Measurements from ENCODE around the gene OR6Y1.
A peak's percentile ranks its signal among the peaks of the same experiment; 100 is the strongest.

The OR6Y1 gene

GRCh38 chr1:158554352-158554751 is at the start of gene OR6Y1:
Gene OR6Y1, minus strand, starts transcription at chr1:158554405. Its CDS starts 6,300 bp downstream, at chr1:158548105.
- no peak for DNase-seq

- no peak for DNase-seq
Measured at GRCh38 chr1:158600735-158601134, 46.5 kb upstream of the OR6Y1 start.

- DNase-seq: no peak
Measured at GRCh38 chr1:158586942-158587341, 32.7 kb upstream of the OR6Y1 start.

- DNase-seq: no peak
Measured at GRCh38 chr1:158583962-158584361, 29.8 kb upstream of the OR6Y1 start.

- no peak for DNase-seq
Measured at GRCh38 chr1:158579733-158580132, 25.5 kb upstream of the OR6Y1 start, which contains the start of gene OR10X1. Gene OR10X1, minus strand, starts transcription at chr1:158579899. Its CDS starts 0 bp downstream, at chr1:158579899.

- DNase-seq: no peak
Measured at GRCh38 chr1:158577561-158577960, 23.4 kb upstream of the OR6Y1 start.

GRCh38 chr1:158572226-158572625 is 18.0 kb upstream of the OR6Y1 start:
- no peak for DNase-seq

- DNase-seq: no peak
Measured at GRCh38 chr1:158570480-158570879, 16.3 kb upstream of the OR6Y1 start, which contains the start of gene OR6P1. Gene OR6P1, minus strand, starts transcription at chr1:158570580. Its CDS starts 6,976 bp downstream, at chr1:158563604.

- no peak for DNase-seq
Measured at GRCh38 chr1:158564608-158565007, 10.4 kb upstream of the OR6Y1 start.

- no peak for DNase-seq
Measured at GRCh38 chr1:158563853-158564252, 9.6 kb upstream of the OR6Y1 start.

GRCh38 chr1:158559696-158560095 is 5.5 kb upstream of the OR6Y1 start:
- no peak for DNase-seq

- no peak for DNase-seq
Measured at GRCh38 chr1:158552296-158552695, 1.9 kb downstream of the OR6Y1 start.

- no peak for DNase-seq
Measured at GRCh38 chr1:158547533-158547932, 6.7 kb downstream of the OR6Y1 start.

GRCh38 chr1:158537609-158538008 is 16.6 kb downstream of the OR6Y1 start:
- no peak for DNase-seq

GRCh38 chr1:158534496-158534895 is 19.7 kb downstream of the OR6Y1 start:
- no peak for DNase-seq

GRCh38 chr1:158527190-158527815 is 26.9 kb downstream of the OR6Y1 start:
- DNase-seq: peak; percentile 8

- no peak for DNase-seq
Measured at GRCh38 chr1:158521666-158522058, 32.5 kb downstream of the OR6Y1 start.

GRCh38 chr1:158520955-158521665 is 33.1 kb downstream of the OR6Y1 start:
- no peak for DNase-seq

- no peak for DNase-seq
Measured at GRCh38 chr1:158520021-158520420, 34.2 kb downstream of the OR6Y1 start.

- no peak for DNase-seq
Measured at GRCh38 chr1:158516966-158517365, 37.2 kb downstream of the OR6Y1 start.

GRCh38 chr1:158509471-158510156 is 44.6 kb downstream of the OR6Y1 start:
- DNase-seq: no peak

GRCh38 chr1:158507511-158507910 is 46.7 kb downstream of the OR6Y1 start:
- DNase-seq: no peak

GRCh38 chr1:158506369-158506987 is 47.7 kb downstream of the OR6Y1 start:
- DNase-seq: no peak
